NCI-H510A (cell line): Measurements from ENCODE around the gene SPATA9.
"Not testable (repeated sequence)": the region's sequence is repeated elsewhere in the genome, so short reads cannot be mapped to it uniquely, and the experiment has no call there.

ENCODE experiments used
- DNase-seq: peaks from one replicate; lab custom pipeline; 2025; lab: John Stamatoyannopoulos, UW

Gene SPATA9

GRCh38 chr5:95717439-95717838 is 34.6 kb upstream of the SPATA9 start:
- DNase-seq = no peak

- DNase-seq = no peak
These were observed 33.1 kb upstream of the SPATA9 start for GRCh38 chr5:95715799-95716461.

- DNase-seq = no peak
These were observed 31.3 kb upstream of the SPATA9 start for GRCh38 chr5:95713960-95714710.

- not testable (repeated sequence) for DNase-seq
These were observed 30.5 kb upstream of the SPATA9 start for GRCh38 chr5:95713246-95713645.

GRCh38 chr5:95712347-95712958 is 29.7 kb upstream of the SPATA9 start:
- no peak for DNase-seq

- DNase-seq = no peak
These were observed 28.9 kb upstream of the SPATA9 start for GRCh38 chr5:95711501-95712346.

GRCh38 chr5:95710651-95711500 is 28.1 kb upstream of the SPATA9 start:
- not testable (repeated sequence) for DNase-seq

GRCh38 chr5:95709967-95710650 is 27.3 kb upstream of the SPATA9 start:
- DNase-seq = no peak

GRCh38 chr5:95708876-95709275 is 26.1 kb upstream of the SPATA9 start:
- no peak for DNase-seq

GRCh38 chr5:95707534-95708188 is 24.9 kb upstream of the SPATA9 start:
- not testable (repeated sequence) for DNase-seq

GRCh38 chr5:95707055-95707454 is 24.3 kb upstream of the SPATA9 start:
- no peak for DNase-seq

GRCh38 chr5:95706196-95706595 is 23.4 kb upstream of the SPATA9 start:
- not testable (repeated sequence) for DNase-seq

- no peak for DNase-seq
These were observed 21.4 kb upstream of the SPATA9 start for GRCh38 chr5:95704150-95704549.

- DNase-seq = no peak
These were observed 18.3 kb upstream of the SPATA9 start for GRCh38 chr5:95701074-95701473.

- no peak for DNase-seq
These were observed 16.5 kb upstream of the SPATA9 start for GRCh38 chr5:95699337-95699736.

GRCh38 chr5:95697781-95698681 is 15.2 kb upstream of the SPATA9 start:
- DNase-seq = no peak

- no peak for DNase-seq
These were observed 7.5 kb upstream of the SPATA9 start for GRCh38 chr5:95690333-95690732.

GRCh38 chr5:95689680-95690079 is 6.9 kb upstream of the SPATA9 start:
- DNase-seq = no peak

- no peak for DNase-seq
These were observed 3.9 kb upstream of the SPATA9 start for GRCh38 chr5:95686651-95687050.
